Measurements from ENCODE around the gene GZMA.

Gene GZMA

DNA sequence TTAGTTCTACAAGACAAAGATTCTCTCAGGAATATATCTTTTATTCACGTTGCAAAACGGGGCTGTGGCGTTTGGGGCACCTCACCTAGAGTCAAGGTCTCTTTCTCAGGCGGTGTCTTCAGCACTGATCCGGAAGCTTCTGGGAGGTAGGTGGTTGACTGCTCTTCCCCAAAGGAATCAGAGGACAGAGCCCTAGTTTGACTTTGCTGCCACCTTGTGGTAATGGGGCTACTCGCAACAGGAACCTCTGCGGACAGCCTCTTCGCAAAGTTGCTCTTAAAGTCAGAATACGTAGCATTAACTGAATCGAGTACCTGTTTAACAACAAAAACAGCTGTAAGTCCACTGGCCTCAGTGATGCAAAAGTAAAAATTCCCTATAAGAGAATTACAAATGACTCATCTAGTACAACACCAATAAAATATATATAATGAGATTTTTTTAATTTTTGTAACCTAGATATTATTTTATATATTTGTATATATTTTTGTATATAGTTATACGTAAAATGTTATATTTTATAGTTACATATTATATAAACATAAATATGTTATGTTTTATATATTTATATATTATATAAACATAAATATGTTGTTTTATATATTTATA lies 44.2 kb downstream of the GZMA start (continued):
- TF ChIP-seq ZFHX2 (tag by site-specific recombination; conservative IDR thresholded peaks at IDR 0.05) = no peak
- TF ChIP-seq YY1 (tag by site-specific recombination; IDR thresholded peaks at IDR 0.05) = no peak
- 0 out of 2 replicates have a peak, but pooled peaks have one; percentile 51 for TF ChIP-seq ZFP37 (tag by site-specific recombination; IDR thresholded peaks at IDR 0.05)
- peak; percentile 92 for TF ChIP-seq ZBTB17 (tag by site-specific recombination; IDR thresholded peaks at IDR 0.05)
- 0 out of 2 replicates have a peak, but pooled peaks have one; percentile 14 for TF ChIP-seq ZBTB44 (tag by site-specific recombination; IDR thresholded peaks at IDR 0.05)
- TF ChIP-seq ZNF792 (tag by site-specific recombination; IDR thresholded peaks at IDR 0.05) = no peak
- TF ChIP-seq ZNF660 (tag by site-specific recombination; IDR thresholded peaks at IDR 0.05) = peak; percentile 63

- ChIA-PET POLR2A (no interaction called here), CTCF (interaction anchor here (1.5 to 3.2 kb wide), 2 partner anchors 11 to 244 kb away, joined by 4 to 16 read pairs; partner anchors contain the start of gene GPX8)
- Histone ChIP-seq H3K36me3 (ENCODE audit: control insufficient read depth in 2 of 2, insufficient read depth in 1 of 2, low read length in 2 of 2) (no peaks in the 10 kb centered on the region), H3K4me1 (ENCODE audit: control insufficient read depth, insufficient read depth, low read length) (no peaks in the 10 kb centered on the region), H3K4me3 (ENCODE audit: low read depth, low read length) (no peak overlapping the region), H3K27ac (ENCODE audit: extremely low read depth, low read depth, low read length) (no peak overlapping the region), H3K9me3 (ENCODE audit: control insufficient read depth, insufficient read depth, low read depth, low read length) (no peaks in the 10 kb centered on the region)
- no peak for TF ChIP-seq ZNF354C (tag by site-specific recombination; IDR thresholded peaks at IDR 0.05; ENCODE audit: borderline replicate concordance, low read depth)
- TF ChIP-seq MEIS1 (CRISPR knock-in tag; IDR thresholded peaks at IDR 0.05; ENCODE audit: borderline replicate concordance) = no peak
Measured at GRCh38 chr5:55149308-55149795, 46.9 kb downstream of the GZMA start.

GRCh38 chr5:55151923-55152842 lies 49.7 kb downstream of the GZMA start:
- no peak overlapping the region for H3K4me3 ChIP-seq (ENCODE audit: low read depth, low read length)
- TF ChIP-seq KLF16 (tag by site-specific recombination; IDR thresholded peaks at IDR 0.05) (no peak), ZNF600 (tag by site-specific recombination; IDR thresholded peaks at IDR 0.05) (no peak)
- ChIA-PET POLR2A (no interaction called here), CTCF (interaction anchor here (1.1 to 3.2 kb wide), 4 partner anchors 8 to 246 kb away, joined by 3 to 16 read pairs (median 7); partner anchors contain the start of gene GPX8)
- no peaks in the 10 kb centered on the region for H3K9me3 ChIP-seq (ENCODE audit: control insufficient read depth, insufficient read depth, low read depth, low read length)
- no peaks in the 10 kb centered on the region for H3K4me1 ChIP-seq (ENCODE audit: control insufficient read depth, insufficient read depth, low read length)
- no peaks in the 10 kb centered on the region for H3K36me3 ChIP-seq (ENCODE audit: control insufficient read depth in 2 of 2, insufficient read depth in 1 of 2, low read length in 2 of 2)
- no peak overlapping the region for H3K27ac ChIP-seq (ENCODE audit: extremely low read depth, low read depth, low read length)

- CTCF ChIA-PET = interaction anchor here (1.0 kb wide), 1 partner anchor 249 kb away, joined by 4 read pairs; no protein-coding TSS in a partner anchor
- Histone ChIP-seq H3K27ac (ENCODE audit: extremely low read depth, low read depth, low read length) (no peak overlapping the region), H3K4me1 (ENCODE audit: control insufficient read depth, insufficient read depth, low read length) (no peaks in the 10 kb centered on the region), H3K9me3 (ENCODE audit: control insufficient read depth, insufficient read depth, low read depth, low read length) (no peaks in the 10 kb centered on the region), H3K4me3 (ENCODE audit: low read depth, low read length) (no peak overlapping the region), H3K36me3 (ENCODE audit: control insufficient read depth in 2 of 2, insufficient read depth in 1 of 2, low read length in 2 of 2) (no peaks in the 10 kb centered on the region)
- TF ChIP-seq ZNF175 (tag by site-specific recombination; IDR thresholded peaks at IDR 0.05) (no peak), KLF1 (tag by site-specific recombination; IDR thresholded peaks at IDR 0.05) (no peak), ZNF362 (tag by site-specific recombination; IDR thresholded peaks at IDR 0.05) (no peak), ZNF221 (tag by site-specific recombination; IDR thresholded peaks at IDR 0.05; ENCODE audit: borderline replicate concordance) (no peak), PATZ1 (tag by site-specific recombination; IDR thresholded peaks at IDR 0.05) (no peak), ZBTB17 (tag by site-specific recombination; IDR thresholded peaks at IDR 0.05) (no peak), ZNF654 (tag by site-specific recombination; IDR thresholded peaks at IDR 0.05; ENCODE audit: low read depth) (no peak), ZIC2 (tag by site-specific recombination; IDR thresholded peaks at IDR 0.05) (no peak), ZFP3 (tag by site-specific recombination; IDR thresholded peaks at IDR 0.05; ENCODE audit: low read depth) (no peak)
- POLR2A ChIA-PET = no interaction called here
Measured at GRCh38 chr5:55154873-55155272, 52.4 kb downstream of the GZMA start.

Measured in HEK293 (cell line).